ENCODE data around the gene HS3ST2.

DNA sequence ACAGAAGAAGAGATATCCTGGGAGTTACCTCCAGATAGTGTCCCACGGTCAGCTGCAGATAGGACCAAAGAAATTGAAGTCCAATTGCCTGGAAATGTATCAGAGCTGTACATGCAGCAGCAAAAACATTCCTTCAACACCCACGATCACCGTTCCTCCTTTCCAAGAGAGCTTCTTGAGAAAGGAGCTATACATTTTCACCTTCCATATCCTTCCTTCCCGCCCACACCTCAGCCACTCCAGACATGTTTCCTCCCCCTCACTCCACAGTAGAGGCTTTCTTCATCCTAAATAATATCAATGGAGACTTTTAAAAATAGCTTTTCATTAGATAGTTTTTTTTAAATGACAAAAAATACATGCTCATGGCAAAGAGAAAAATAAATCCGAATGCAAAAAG lies 87.6 kb downstream of the HS3ST2 start:
- TF ChIP-seq CTCF (IDR thresholded peaks at IDR 0.05) = no peak
- TF ChIP-seq POLR2AphosphoS5 (IDR thresholded peaks at IDR 0.05; ENCODE audit: insufficient read depth in 1 of 2, low read depth in 1 of 2) = no peak
- TF ChIP-seq POLR2A (IDR thresholded peaks at IDR 0.05) = no peak

Data from vagina (tissue), 2 donors.